Stomach (tissue), 4 donors: Measurements from ENCODE around the gene PLP2.

Source experiments
- CTCF ChIP-seq, 7 experiments: fragments of 450-650 bp in 4 of 7; fragments of 200-600 bp in 3 of 7; sonication (generic) in 3 of 7; IDR thresholded peaks; one replicate each; pipeline ENCODE4 v1.5.1; 2016 to 2019; ENCODE audit warnings: antibody characterized with exemption in 7 of 7, control low read depth in 2 of 7, mild to moderate bottlenecking in 1 of 7
- EP300 ChIP-seq: sonication (generic); formaldehyde crosslinking; IDR thresholded peaks from one replicate; pipeline ENCODE4 v1.6.1; 2017; ENCODE audit warnings: antibody characterized with exemption
- POLR2A ChIP-seq, 4 donors: fragments of 450-650 bp; IDR thresholded peaks; one replicate each; pipeline ENCODE4 v1.6.1; 2016; ENCODE audit warnings: antibody characterized with exemption in 4 of 4, control low read depth in 2 of 4, mild to moderate bottlenecking in 1 of 4, moderate library complexity in 1 of 4
- POLR2AphosphoS5 ChIP-seq, 3 donors: sonication (generic); formaldehyde crosslinking; IDR thresholded peaks; one replicate each; pipeline ENCODE4 v1.6.1; 2016; ENCODE audit warnings: antibody characterized with exemption in 3 of 3

- no peak for TF ChIP-seq CTCF (IDR thresholded peaks at IDR 0.05)
- no peak for TF ChIP-seq POLR2A (IDR thresholded peaks at IDR 0.05)
- TF ChIP-seq POLR2AphosphoS5 (IDR thresholded peaks at IDR 0.05) = no peak
- TF ChIP-seq EP300 = no peak
These were observed 4.0 kb downstream of the PLP2 start for GRCh38 chrX:49175435-49176274.
